Measurements from ENCODE around the gene CHST3. TPM values are rescaled to one million over a fixed set of nuclear protein-coding genes. Genes with fewer than 3 reads are reported as not detected.

The CHST3 gene
- total RNA-seq, 3 donors from 2014 or later, result 20.2 to 34.5 (median 25.6) TPM

GRCh38 chr10:71996592-71997371 is 32.6 kb downstream of the CHST3 start:
- peaks cover 6 to 36% of the 10 kb centered on the region in 2 donors for H3K4me1 ChIP-seq
- no peaks in the 10 kb centered on the region for H3K9me3 ChIP-seq
- intact Hi-C loops (cut with DNase I; ENCODE audit: low total_unique reads), result no loop called here
- H3K27ac ChIP-seq, result no peak overlapping the region
- H3K36me3 ChIP-seq, result no peaks in the 10 kb centered on the region
- TF ChIP-seq POLR2AphosphoS5 (IDR thresholded peaks at IDR 0.05), result no peak
- no peak for TF ChIP-seq POLR2A (IDR thresholded peaks at IDR 0.05)
- no peak for TF ChIP-seq CTCF (IDR thresholded peaks at IDR 0.05)
- no peak overlapping the region for H3K4me3 ChIP-seq
- no peaks in the 10 kb centered on the region for H3K27me3 ChIP-seq
- DNase-seq (ENCODE audit: low spot score in 2 of 2), result no peak

- peak overlapping the region; percentile 73 to 89 for H3K27ac ChIP-seq
- TF ChIP-seq POLR2A (IDR thresholded peaks at IDR 0.05) (no peak), CTCF (IDR thresholded peaks at IDR 0.05) (no peak), POLR2AphosphoS5 (IDR thresholded peaks at IDR 0.05) (no peak)
These were observed 34.1 kb downstream of the CHST3 start for GRCh38 chr10:71998119-71998839.

GRCh38 chr10:71998840-71999194 is 34.6 kb downstream of the CHST3 start:
- Histone ChIP-seq H3K27ac (peak overlapping the region; percentile 73 to 89), H3K4me3 (peak overlapping the region in 1 of 3 donors; percentile 22), H3K27me3 (no peaks in the 10 kb centered on the region), H3K36me3 (no peaks in the 10 kb centered on the region), H3K9me3 (no peaks in the 10 kb centered on the region), H3K4me1 (peaks cover 6 to 36% of the 10 kb centered on the region in 2 donors)
- no peak for DNase-seq (ENCODE audit: low spot score in 2 of 2)
- intact Hi-C loops (cut with DNase I; ENCODE audit: low total_unique reads), result no loop called here
- TF ChIP-seq POLR2A (IDR thresholded peaks at IDR 0.05) (no peak), CTCF (IDR thresholded peaks at IDR 0.05) (no peak), POLR2AphosphoS5 (IDR thresholded peaks at IDR 0.05) (no peak)

More at GRCh38 chr10:71998119-71998839, 34.1 kb downstream of the CHST3 start:
- Histone ChIP-seq H3K27me3 (no peaks in the 10 kb centered on the region), H3K9me3 (no peaks in the 10 kb centered on the region), H3K4me1 (peaks cover 6 to 36% of the 10 kb centered on the region in 2 donors), H3K4me3 (peak overlapping the region in 1 of 3 donors; percentile 22), H3K36me3 (no peaks in the 10 kb centered on the region)
- intact Hi-C loops (cut with DNase I; ENCODE audit: low total_unique reads), result no loop called here
- DNase-seq (ENCODE audit: low spot score in 2 of 2), result no peak

GRCh38 chr10:71999360-72000072 is 35.3 kb downstream of the CHST3 start:
- H3K4me3 ChIP-seq, result peak overlapping the region in 1 of 3 donors; percentile 34
- intact Hi-C loops (cut with DNase I; ENCODE audit: low total_unique reads), result no loop called here
- no peak for DNase-seq (ENCODE audit: low spot score in 2 of 2)
- H3K27me3 ChIP-seq, result no peaks in the 10 kb centered on the region
- H3K4me1 ChIP-seq, result peaks cover 6 to 36% of the 10 kb centered on the region in 2 donors
- H3K9me3 ChIP-seq, result no peaks in the 10 kb centered on the region
- no peaks in the 10 kb centered on the region for H3K36me3 ChIP-seq
- TF ChIP-seq POLR2AphosphoS5 (IDR thresholded peaks at IDR 0.05), result peak in 2 of 3 donors; percentile 27 to 48
- TF ChIP-seq POLR2A (IDR thresholded peaks at IDR 0.05), result no peak
- H3K27ac ChIP-seq, result peak overlapping the region; percentile 73 to 89

Measured in breast epithelium (tissue), 4 donors.